Fibroblast of mammary gland (primary cell): ENCODE data around the gene PSMD11.

Experiments
- DNase-seq: peaks from one replicate; pipeline ENCODE4 v3.0.0-alpha.2; 2010; ENCODE audit warnings: low read depth
- H3K4me3 ChIP-seq: 2 replicates; pipeline ENCODE4 v1.5.1; 2011; ENCODE audit warnings: low read depth, mild to moderate bottlenecking, low read length, moderate library complexity; ENCODE audit not compliant: control insufficient read depth
- CTCF ChIP-seq: conservative IDR thresholded peaks from 2 replicates; pipeline ENCODE4 v1.5.1; 2011; ENCODE audit warnings: low read depth, low read length, inconsistent platforms; ENCODE audit not compliant: control insufficient read depth, insufficient read depth

PSMD11 gene

GRCh38 chr17:32484628-32485027, 40.3 kb downstream of the PSMD11 start:
- TF ChIP-seq CTCF = no peak
- H3K4me3 ChIP-seq = no peak overlapping the region
- no peak for DNase-seq

DNA sequence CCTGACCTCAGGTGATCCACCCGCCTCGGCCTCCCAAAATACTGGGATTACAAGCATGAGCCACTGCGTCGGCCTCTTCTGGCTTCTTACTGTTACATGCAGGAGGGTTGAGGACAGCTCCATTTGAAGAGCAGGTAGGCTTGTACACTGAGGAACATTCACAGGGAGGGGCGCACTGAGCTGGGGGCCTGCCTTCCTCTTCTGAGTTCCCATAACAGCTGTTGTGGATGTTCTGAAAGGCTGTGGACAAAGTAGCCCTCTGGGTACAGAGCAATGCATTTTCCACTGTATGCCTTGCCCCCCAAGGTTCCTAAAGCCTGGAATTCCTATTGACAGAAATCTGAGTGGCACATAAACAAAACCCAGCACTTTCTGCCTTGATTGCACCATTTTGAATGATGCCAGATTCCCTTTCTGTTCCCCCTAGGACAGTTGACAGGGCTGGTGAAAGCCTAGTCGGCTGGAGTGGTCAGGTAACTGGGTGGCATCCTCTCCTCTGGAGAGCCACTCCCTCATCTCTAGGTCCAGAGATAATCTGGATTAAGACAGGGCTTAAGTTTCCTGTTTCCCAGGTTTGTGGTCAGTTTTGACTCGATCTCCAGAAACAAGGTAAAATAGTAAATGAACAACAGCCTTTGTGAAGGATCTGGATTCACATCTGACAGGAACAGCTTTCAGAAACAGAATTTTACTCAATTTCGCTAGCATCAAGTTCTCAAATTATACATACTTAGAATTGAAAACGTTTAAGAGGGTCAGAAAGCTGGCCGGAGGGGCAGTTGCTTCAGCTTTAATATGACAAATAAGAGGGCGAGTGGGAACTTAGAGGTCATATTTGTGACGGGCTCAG, 41.2 kb downstream of the PSMD11 start:
- DNase-seq = no peak
- no peak overlapping the region for H3K4me3 ChIP-seq
- no peak for TF ChIP-seq CTCF

GRCh38 chr17:32486111-32486700, 41.9 kb downstream of the PSMD11 start:
- peak overlapping the region; percentile 26 for H3K4me3 ChIP-seq
- no peak for TF ChIP-seq CTCF
- peak; percentile 61 for DNase-seq

DNA sequence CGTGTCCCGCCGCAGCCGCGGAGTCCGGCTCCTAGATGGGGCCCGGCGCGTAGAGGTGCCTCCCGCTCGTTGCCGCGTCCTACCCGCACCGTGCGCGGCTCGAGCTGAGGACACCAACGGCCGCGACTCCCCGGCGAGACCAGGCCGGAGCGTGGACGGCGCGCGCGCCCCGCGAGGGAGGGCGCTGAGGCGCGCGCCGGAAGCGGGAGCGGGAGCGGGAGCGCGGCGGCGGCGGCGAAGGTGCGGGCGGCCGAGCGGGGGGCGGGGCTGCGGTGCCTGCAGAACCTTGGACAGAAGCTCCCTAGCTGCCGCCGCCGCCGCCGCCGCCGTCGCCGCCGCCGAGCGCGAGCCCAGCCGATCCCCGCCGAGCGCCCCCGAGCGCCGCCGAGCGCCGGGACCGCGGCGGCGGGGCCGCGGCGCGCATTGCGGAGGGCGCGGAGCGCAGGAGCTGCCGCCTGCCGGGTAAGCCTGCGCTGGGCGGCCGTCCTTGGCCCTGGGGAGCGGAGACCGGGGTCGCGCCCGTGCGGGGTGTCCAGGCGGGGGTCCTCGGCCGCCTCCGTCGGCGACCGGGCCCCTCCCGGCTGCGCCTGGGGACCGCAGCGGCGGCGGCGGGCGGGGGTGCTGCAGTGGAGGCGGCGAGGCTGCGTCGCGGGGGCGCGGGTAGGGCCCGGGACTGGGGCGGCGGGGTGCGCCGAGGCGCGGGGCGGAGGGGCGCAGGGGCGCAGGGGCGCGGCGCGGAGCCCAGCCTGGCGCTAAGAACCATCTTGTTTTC, 42.6 kb downstream of the PSMD11 start, which contains the start of gene CDK5R1:
Gene CDK5R1 (plus strand): TSS at position 293 of the 772 bp plus-strand sequence. CDS start 628 bp downstream, outside the sequence.
- no peak for DNase-seq
- no peak for TF ChIP-seq CTCF
- H3K4me3 ChIP-seq = peak within 1 kb of the TSS; percentile 38

GRCh38 chr17:32487473-32488176, 43.3 kb downstream of the PSMD11 start:
- no peak for DNase-seq
- no peak for TF ChIP-seq CTCF
- peak overlapping the region; percentile 38 for H3K4me3 ChIP-seq

- no peak overlapping the region for H3K4me3 ChIP-seq
- no peak for DNase-seq
- TF ChIP-seq CTCF = no peak
Observed at GRCh38 chr17:32488177-32488542, 43.9 kb downstream of the PSMD11 start.
